PC-3 (cell line): ENCODE measurements around the gene IL4I1. TPM values are rescaled to one million over a fixed set of nuclear protein-coding genes. Genes with fewer than 3 reads are reported as not detected.

Source experiments
- ATAC-seq: fragments of 200-7000 bp; cut with Tn5 transposase; 2 replicates; pipeline ENCODE4 v1.9.1; 2020; ENCODE audit warnings: mild to moderate bottlenecking, moderate library complexity
- BruUV-seq: library from RNA; stranded (reverse); fragments of 400-500 nt; replicated peaks from 2 replicates; lab custom pipeline; 2021; lab: Mats Ljungman, UMichigan
- CTCF ChIA-PET: fragments of 300-600 bp; sonication (Branson Sonifier 250); formaldehyde crosslinking; loops from one replicate; lab custom pipeline; 2022; ENCODE audit warnings: antibody characterized with exemption; lab: Charles Lee
- POLR2A ChIA-PET: fragments of 300-600 bp; sonication (Branson Sonifier 250); formaldehyde crosslinking; loops from one replicate; lab custom pipeline; 2022; ENCODE audit warnings: antibody characterized with exemption; ENCODE audit not compliant: unreplicated experiment; lab: Charles Lee
- DNase-seq: peaks from one replicate; pipeline ENCODE4 v3.0.0-alpha.2; 2015
- H2AFZ ChIP-seq: fragments of 300-600 bp; sonication (generic); 2 replicates; pipeline ENCODE4 v1.6.0; 2016; ENCODE audit warnings: antibody characterized with exemption, low read length
- H3F3A ChIP-seq: fragments of 300-600 bp; sonication (generic); one replicate; pipeline ENCODE4 v1.6.0; 2017; ENCODE audit warnings: antibody characterized with exemption, low read length, control low read depth, mild to moderate bottlenecking; ENCODE audit not compliant: unreplicated experiment
- H3K27ac ChIP-seq: fragments of 300-600 bp; sonication (generic); 2 replicates; pipeline ENCODE4 v1.5.1; 2016; ENCODE audit warnings: mild to moderate bottlenecking, low read length
- H3K27me3 ChIP-seq: fragments of 300-600 bp; sonication (generic); 2 replicates; pipeline ENCODE4 v1.6.1; 2016; ENCODE audit warnings: low read length, mixed read lengths
- H3K36me3 ChIP-seq: fragments of 300-600 bp; sonication (generic); 2 replicates; pipeline ENCODE4 v1.6.1; 2016; ENCODE audit warnings: low read depth, mixed run types, low read length, mixed read lengths
- H3K4me1 ChIP-seq: fragments of 300-600 bp; sonication (generic); 2 replicates; pipeline ENCODE4 v1.5.1; 2016; ENCODE audit warnings: low read length; ENCODE audit not compliant: insufficient read depth
- H3K4me2 ChIP-seq: fragments of 300-600 bp; sonication (generic); 2 replicates; pipeline ENCODE4 v1.6.0; 2016; ENCODE audit warnings: low read length
- H3K4me3 ChIP-seq: fragments of 300-600 bp; sonication (generic); 2 replicates; pipeline ENCODE4 v1.5.1; 2016; ENCODE audit warnings: mild to moderate bottlenecking, low read length, mixed read lengths
- H3K79me2 ChIP-seq: fragments of 300-600 bp; sonication (generic); 2 replicates; pipeline ENCODE4 v1.6.1; 2017; ENCODE audit warnings: low read length, mixed read lengths
- H3K9ac ChIP-seq: fragments of 300-600 bp; sonication (generic); 2 replicates; pipeline ENCODE4 v1.6.0; 2016; ENCODE audit warnings: mild to moderate bottlenecking, low read length
- H3K9me2 ChIP-seq: fragments of 300-600 bp; sonication (generic); replicated peaks from 2 replicates; pipeline ENCODE4 v1.6.1; 2016; ENCODE audit warnings: mixed run types, low read length, mixed read lengths
- H3K9me3 ChIP-seq: fragments of 300-600 bp; sonication (generic); 2 replicates; pipeline ENCODE4 v1.6.1; 2016; ENCODE audit warnings: low read length, mixed read lengths
- H4K20me1 ChIP-seq: fragments of 300-600 bp; sonication (generic); 2 replicates; pipeline ENCODE4 v1.6.1; 2016; ENCODE audit warnings: low read length, mixed read lengths
- EZH2 ChIP-seq: fragments of 300-600 bp; sonication (generic); IDR thresholded peaks from one replicate; pipeline ENCODE4 v1.6.1; 2017; ENCODE audit warnings: antibody characterized with exemption, mild to moderate bottlenecking, low read length; ENCODE audit not compliant: unreplicated experiment
- EZH2phosphoT487 ChIP-seq: fragments of 300-600 bp; sonication (generic); IDR thresholded peaks from 2 replicates; pipeline ENCODE4 v1.6.1; 2018; ENCODE audit warnings: mild to moderate bottlenecking, antibody characterized with exemption, low read length, borderline replicate concordance
- intact Hi-C: fragments of 100-400 bp; cut with micrococcal nuclease; formaldehyde crosslinking; loops from 2 replicates; pipeline ENCODE4 v1.9.0; 2023
- total RNA-seq: library from RNA; depleted of rRNA; stranded (reverse); fragments of >200 nt; gene quantifications from 2 replicates; pipeline ENCODE4 v1.2.3, GENCODE V29; 2014
- TF ChIP-seq, protein P1 (sequence below): fragments of 300-600 bp; sonication (generic); conservative IDR thresholded peaks from 2 replicates; pipeline ENCODE4 v1.5.1; 2017; ENCODE audit warnings: antibody characterized with exemption, low read depth, mild to moderate bottlenecking, low read length

IL4I1 gene
- total RNA-seq, 1 experiment from 2014 or later: 2.2 TPM

DNA sequence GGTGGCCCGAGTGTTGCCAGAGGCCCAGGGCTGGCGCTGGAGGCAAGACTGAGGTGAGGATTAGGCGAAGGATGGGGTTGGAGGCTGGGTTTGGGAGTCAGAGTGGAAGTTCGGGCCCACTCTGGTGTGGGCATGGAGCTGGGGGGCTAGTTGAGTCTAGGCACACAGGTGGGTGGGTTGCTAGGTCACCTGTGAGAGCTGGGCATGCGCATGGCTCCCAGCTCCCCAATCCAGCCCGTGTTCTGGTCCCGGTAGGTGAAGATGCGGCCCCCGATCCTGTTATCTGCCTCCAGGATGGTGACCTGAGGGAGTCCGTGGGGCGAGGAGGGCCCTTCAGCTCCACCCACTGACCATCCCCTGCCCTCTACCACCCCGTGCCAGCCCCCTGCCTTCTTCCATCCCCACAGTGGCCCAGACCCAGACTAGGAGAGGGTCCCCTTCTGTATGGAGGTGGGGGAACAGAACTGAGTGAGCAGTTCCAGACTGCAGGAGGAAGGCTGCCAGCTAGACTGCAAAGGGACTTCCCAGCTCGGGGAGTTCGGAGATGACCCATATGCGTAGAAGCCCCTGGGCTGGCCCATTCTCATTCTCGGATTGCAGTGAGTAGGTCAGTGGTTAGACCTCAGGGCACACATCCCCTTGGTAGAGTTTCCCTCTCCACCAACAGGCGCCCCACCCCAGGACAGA lies 1.7 kb downstream of the IL4I1 start:
- Histone ChIP-seq H3K79me2 (no peaks in the 10 kb centered on the region), H3K4me1 (peaks cover 12% of the 10 kb centered on the region), H3K27me3 (no peaks in the 10 kb centered on the region), H3K4me2 (no peak overlapping the region), H3F3A (no peaks in the 10 kb centered on the region), H3K4me3 (no peak overlapping the region), H3K36me3 (no peaks in the 10 kb centered on the region), H4K20me1 (no peaks in the 10 kb centered on the region), H2AFZ (no peak overlapping the region), H3K9me2 (no peaks in the 10 kb centered on the region), H3K27ac (no peak overlapping the region), H3K9me3 (no peaks in the 10 kb centered on the region), H3K9ac (no peak overlapping the region)
- ATAC-seq (no peak), DNase-seq (no peak)
- ChIA-PET POLR2A (no interaction called here), CTCF (no interaction called here)
- intact Hi-C loops: no loop called here
- no TSS peak for BruUV-seq
- TF ChIP-seq EZH2phosphoT487 (no peak), EZH2 (no peak)
- TF ChIP-seq, protein P1, sequence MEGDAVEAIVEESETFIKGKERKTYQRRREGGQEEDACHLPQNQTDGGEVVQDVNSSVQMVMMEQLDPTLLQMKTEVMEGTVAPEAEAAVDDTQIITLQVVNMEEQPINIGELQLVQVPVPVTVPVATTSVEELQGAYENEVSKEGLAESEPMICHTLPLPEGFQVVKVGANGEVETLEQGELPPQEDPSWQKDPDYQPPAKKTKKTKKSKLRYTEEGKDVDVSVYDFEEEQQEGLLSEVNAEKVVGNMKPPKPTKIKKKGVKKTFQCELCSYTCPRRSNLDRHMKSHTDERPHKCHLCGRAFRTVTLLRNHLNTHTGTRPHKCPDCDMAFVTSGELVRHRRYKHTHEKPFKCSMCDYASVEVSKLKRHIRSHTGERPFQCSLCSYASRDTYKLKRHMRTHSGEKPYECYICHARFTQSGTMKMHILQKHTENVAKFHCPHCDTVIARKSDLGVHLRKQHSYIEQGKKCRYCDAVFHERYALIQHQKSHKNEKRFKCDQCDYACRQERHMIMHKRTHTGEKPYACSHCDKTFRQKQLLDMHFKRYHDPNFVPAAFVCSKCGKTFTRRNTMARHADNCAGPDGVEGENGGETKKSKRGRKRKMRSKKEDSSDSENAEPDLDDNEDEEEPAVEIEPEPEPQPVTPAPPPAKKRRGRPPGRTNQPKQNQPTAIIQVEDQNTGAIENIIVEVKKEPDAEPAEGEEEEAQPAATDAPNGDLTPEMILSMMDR: no peak

DNA sequence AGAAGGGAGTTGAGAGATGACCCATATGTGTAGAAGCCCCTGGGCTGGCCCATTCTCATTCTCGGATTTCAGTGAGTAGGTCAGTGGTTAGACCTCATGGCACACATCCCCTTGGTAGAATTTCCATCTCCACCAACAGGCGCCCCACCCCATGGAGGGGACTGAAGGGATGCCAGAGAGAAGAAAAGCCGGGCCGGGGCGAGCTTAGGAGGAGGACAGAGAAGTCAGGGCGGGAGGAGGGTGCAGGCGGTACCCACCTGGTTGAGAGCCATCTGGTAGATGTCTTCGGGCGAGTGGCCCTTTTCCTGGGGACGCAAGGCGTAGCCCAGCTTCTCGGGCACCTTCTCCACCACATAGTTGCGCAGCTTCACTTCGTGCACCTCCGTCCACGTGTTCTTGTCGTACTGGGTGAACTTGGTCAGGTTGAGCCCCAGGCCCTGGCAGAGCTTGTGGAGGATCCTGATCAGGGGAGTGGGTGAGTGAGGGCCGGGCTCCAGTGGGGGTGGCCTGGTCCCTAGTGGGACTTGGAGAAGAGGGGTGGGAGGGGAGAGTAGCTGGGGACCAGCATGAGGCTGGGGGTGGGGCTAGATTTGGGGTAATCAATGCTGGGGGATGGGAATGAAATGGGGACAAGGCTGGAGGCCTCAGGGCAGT lies 2.5 kb downstream of the IL4I1 start:
- Histone ChIP-seq H3K9ac (no peak overlapping the region), H3K27me3 (no peaks in the 10 kb centered on the region), H3K36me3 (no peaks in the 10 kb centered on the region), H3K4me3 (no peak overlapping the region), H3K4me1 (peaks cover 12% of the 10 kb centered on the region), H3K9me3 (no peaks in the 10 kb centered on the region), H4K20me1 (no peaks in the 10 kb centered on the region), H2AFZ (no peak overlapping the region), H3K9me2 (no peaks in the 10 kb centered on the region), H3K27ac (no peak overlapping the region), H3K79me2 (no peaks in the 10 kb centered on the region), H3K4me2 (no peak overlapping the region), H3F3A (no peaks in the 10 kb centered on the region)
- ChIA-PET CTCF (no interaction called here), POLR2A (interaction anchor here (0.6 kb wide), 1 partner anchor 255 kb away, joined by 7 read pairs; no protein-coding TSS in a partner anchor)
- intact Hi-C loops: no loop called here
- ATAC-seq: no peak
- DNase-seq: no peak
- no TSS peak for BruUV-seq
- TF ChIP-seq EZH2: no peak

DNA sequence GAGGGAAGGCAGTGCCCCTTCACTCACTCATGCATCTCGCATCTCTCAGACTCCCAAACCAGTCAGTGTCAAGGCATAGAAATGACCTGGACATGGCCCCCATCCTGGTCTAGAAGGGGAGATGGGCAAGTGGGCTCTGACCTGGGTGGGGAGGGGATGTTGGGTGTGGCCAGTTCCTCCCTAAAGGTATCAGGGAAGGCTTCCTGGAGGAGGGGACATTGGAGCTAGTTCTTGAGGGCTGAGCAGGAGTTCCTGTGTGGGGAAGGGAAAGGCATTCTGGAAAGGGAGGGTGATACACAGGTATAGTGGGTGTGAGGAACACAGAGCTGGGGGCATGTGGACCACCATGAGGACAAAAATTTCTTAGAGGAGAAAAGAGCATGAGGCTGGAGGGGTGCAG lies 4.0 kb downstream of the IL4I1 start:
- no peak for ATAC-seq
- no peaks in the 10 kb centered on the region for H3K27me3 ChIP-seq
- H3K4me2 ChIP-seq: no peak overlapping the region
- no TSS peak for BruUV-seq
- TF ChIP-seq EZH2phosphoT487 (no peak), EZH2 (no peak)
- TF ChIP-seq, protein P1: no peak
- H3K9ac ChIP-seq: no peak overlapping the region
- ChIA-PET CTCF (no interaction called here), POLR2A (no interaction called here)
- H4K20me1 ChIP-seq: no peaks in the 10 kb centered on the region
- peaks cover 10% of the 10 kb centered on the region for H3K4me1 ChIP-seq
- no peak overlapping the region for H3K27ac ChIP-seq
- intact Hi-C loops: no loop called here
- H3K79me2 ChIP-seq: no peaks in the 10 kb centered on the region
- no peak overlapping the region for H2AFZ ChIP-seq
- H3K4me3 ChIP-seq: no peak overlapping the region
- H3F3A ChIP-seq: no peaks in the 10 kb centered on the region
- no peaks in the 10 kb centered on the region for H3K36me3 ChIP-seq
- H3K9me3 ChIP-seq: no peaks in the 10 kb centered on the region
- no peaks in the 10 kb centered on the region for H3K9me2 ChIP-seq
- DNase-seq: no peak
